Gastroesophageal sphincter (tissue), 4 donors: ENCODE measurements around the gene CACNG4. TPM values are rescaled to one million over a fixed set of nuclear protein-coding genes. Genes with fewer than 3 reads are reported as not detected.
A peak's percentile ranks its signal among the peaks of the same experiment; 100 is the strongest.

ENCODE experiments used
- ATAC-seq: fragments of 150-250 bp; one replicate; pipeline ENCODE4 v1.9.1; 2016; ENCODE audit warnings: mild to moderate bottlenecking, moderate library complexity
- H3K27ac ChIP-seq, 4 donors: fragments of 200-600 bp; sonication (generic) in 3 of 4; 1 replicate in 3 of 4; 2 replicates in 1 of 4; pipeline ENCODE4 v1.5.1; 2016 to 2019
- H3K27me3 ChIP-seq: fragments of 200-600 bp; sonication (generic); one replicate; pipeline ENCODE4 v1.5.1; 2019
- H3K36me3 ChIP-seq, 2 donors: fragments of 200-600 bp; sonication (generic); one replicate each; pipeline ENCODE4 v1.5.1; 2019; ENCODE audit warnings: control low read depth in 1 of 2
- H3K4me1 ChIP-seq, 3 donors: fragments of 200-600 bp; sonication (generic); 1 replicate in 2 of 3; 2 replicates in 1 of 3; pipeline ENCODE4 v1.5.1; 2016 to 2019; ENCODE audit warnings: control low read depth in 2 of 3
- H3K4me3 ChIP-seq, 2 donors: fragments of 200-600 bp; sonication (generic); one replicate each; pipeline ENCODE4 v1.5.1; 2019; ENCODE audit warnings: mild to moderate bottlenecking in 1 of 2, moderate library complexity in 1 of 2
- H3K9me3 ChIP-seq, 3 donors: fragments of 200-600 bp; sonication (generic); one replicate each; pipeline ENCODE4 v1.5.1; 2017 to 2019; ENCODE audit warnings: control low read depth in 2 of 3
- EP300 ChIP-seq: sonication (generic); formaldehyde crosslinking; IDR thresholded peaks from one replicate; pipeline ENCODE4 v1.6.1; 2017; ENCODE audit warnings: antibody characterized with exemption, mild to moderate bottlenecking
- POLR2A ChIP-seq, 2 donors: fragments of 450-650 bp; IDR thresholded peaks; one replicate each; pipeline ENCODE4 v1.6.1; 2017; ENCODE audit warnings: antibody characterized with exemption in 2 of 2, mild to moderate bottlenecking in 2 of 2, moderate library complexity in 1 of 2
- POLR2AphosphoS5 ChIP-seq: sonication (generic); formaldehyde crosslinking; IDR thresholded peaks from one replicate; pipeline ENCODE4 v1.6.1; 2017; ENCODE audit warnings: antibody characterized with exemption
- WGBS, 2 donors: methylation state at CpG; one replicate each; pipeline ENCODE4 v1.1.5; 2018; ENCODE audit warnings: low coverage in 1 of 2; 5-methylcytosine and 5-hydroxymethylcytosine counted together
- total RNA-seq, 4 donors: library from RNA; depleted of rRNA; stranded (reverse); fragments of >200 nt; gene quantifications; one replicate each; pipeline ENCODE4 v1.1.0, GENCODE V29; 2016
- TF ChIP-seq, protein P1 (sequence below), 4 experiments: fragments of 200-600 bp in 2 of 4; fragments of 450-650 bp in 2 of 4; sonication (generic) in 1 of 4; IDR thresholded peaks; one replicate each; pipeline ENCODE4 v1.5.1; 2017 to 2019; ENCODE audit warnings: antibody characterized with exemption in 4 of 4, mild to moderate bottlenecking in 2 of 4, moderate library complexity in 2 of 4

CACNG4 gene
- total RNA-seq, 4 donors from 2014 or later: 0.13 to 13.5 (median 2.1) TPM; not detected in 1

DNA sequence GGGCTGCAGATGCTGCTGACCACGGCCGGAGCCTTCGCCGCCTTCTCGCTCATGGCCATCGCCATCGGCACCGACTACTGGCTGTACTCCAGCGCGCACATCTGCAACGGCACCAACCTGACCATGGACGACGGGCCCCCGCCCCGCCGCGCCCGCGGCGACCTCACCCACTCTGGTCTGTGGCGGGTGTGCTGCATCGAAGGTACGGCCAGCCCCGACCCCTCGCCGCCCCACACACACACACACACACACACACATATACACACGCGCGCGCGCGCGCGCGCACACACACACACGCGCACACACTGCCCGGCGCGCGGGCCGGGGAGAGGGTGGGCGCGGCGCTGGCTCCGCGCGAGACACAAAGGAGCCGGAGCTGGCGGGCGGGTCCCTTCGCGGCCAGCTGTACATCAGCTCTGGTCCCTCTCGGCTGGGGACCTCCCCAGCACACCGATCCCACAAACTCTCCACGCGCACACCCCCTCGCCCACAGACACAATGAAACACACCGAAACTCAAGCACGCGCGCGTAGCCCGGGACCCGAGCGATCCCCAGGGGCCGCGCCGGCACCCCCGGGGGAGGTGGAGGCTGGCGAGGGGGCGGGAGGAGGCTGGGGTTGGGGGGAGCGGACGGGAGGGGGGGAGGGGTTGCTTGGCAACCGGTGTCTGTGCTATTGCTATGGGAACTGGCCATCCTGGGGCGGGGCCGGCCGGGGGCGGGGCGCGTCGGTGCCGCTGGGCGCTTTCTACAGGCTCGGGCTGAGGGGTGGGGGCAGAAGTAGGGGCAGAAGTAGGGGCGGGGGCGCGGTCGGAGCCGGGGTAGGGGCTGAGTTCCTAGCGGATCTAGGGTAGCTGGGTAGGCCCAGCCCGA is 658 bp downstream of the CACNG4 start:
- H3K36me3 ChIP-seq: no peaks in the 10 kb centered on the region
- no peak for ATAC-seq
- WGBS, 2 donors: 0% methylated on average over 1 of the region's 92 CpGs; no CpG with 5 or more reads in 1 of the 2 donors

DNA sequence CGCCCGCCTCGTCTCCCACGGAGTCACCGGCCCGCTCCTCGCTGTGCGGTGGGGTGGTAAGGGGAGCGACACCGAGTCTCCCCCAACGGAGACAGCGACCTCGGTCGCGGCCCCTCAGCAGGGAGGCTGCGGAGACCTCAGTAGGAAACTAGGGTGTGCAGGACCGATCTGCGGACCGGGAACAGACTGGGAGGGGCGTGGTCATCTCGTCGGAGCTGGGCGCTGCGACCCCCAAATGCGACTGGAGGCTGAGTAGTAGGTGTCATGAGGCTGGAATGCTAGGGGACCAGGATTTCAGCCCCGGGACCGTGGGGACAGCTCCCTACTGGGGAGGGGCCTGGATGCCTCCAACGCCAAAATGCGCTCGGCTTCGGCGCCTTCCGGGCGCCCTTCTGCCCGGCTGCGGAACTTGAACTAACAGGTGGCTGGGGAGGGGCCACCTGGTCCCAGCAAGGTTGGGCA is 1.3 kb downstream of the CACNG4 start:
- Histone ChIP-seq H3K36me3 (no peaks in the 10 kb centered on the region), H3K27me3 (peaks cover 77% of the 10 kb centered on the region), H3K4me1 (peaks cover 0 to 25% (median 13%) of the 10 kb centered on the region in 3 donors), H3K4me3 (peak overlapping the region; percentile 31 to 58), H3K9me3 (no peaks in the 10 kb centered on the region), H3K27ac (peak overlapping the region in 1 of 4 donors; percentile 51)
- ATAC-seq: no peak
- WGBS, 2 donors: 10% methylated on average over 2 of the region's 36 CpGs; no CpG with 5 or more reads in 1 of the 2 donors
- TF ChIP-seq EP300: no peak
- no peak for TF ChIP-seq POLR2A (IDR thresholded peaks at IDR 0.05)
- no peak for TF ChIP-seq POLR2AphosphoS5
- TF ChIP-seq, protein P1, sequence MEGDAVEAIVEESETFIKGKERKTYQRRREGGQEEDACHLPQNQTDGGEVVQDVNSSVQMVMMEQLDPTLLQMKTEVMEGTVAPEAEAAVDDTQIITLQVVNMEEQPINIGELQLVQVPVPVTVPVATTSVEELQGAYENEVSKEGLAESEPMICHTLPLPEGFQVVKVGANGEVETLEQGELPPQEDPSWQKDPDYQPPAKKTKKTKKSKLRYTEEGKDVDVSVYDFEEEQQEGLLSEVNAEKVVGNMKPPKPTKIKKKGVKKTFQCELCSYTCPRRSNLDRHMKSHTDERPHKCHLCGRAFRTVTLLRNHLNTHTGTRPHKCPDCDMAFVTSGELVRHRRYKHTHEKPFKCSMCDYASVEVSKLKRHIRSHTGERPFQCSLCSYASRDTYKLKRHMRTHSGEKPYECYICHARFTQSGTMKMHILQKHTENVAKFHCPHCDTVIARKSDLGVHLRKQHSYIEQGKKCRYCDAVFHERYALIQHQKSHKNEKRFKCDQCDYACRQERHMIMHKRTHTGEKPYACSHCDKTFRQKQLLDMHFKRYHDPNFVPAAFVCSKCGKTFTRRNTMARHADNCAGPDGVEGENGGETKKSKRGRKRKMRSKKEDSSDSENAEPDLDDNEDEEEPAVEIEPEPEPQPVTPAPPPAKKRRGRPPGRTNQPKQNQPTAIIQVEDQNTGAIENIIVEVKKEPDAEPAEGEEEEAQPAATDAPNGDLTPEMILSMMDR (IDR thresholded peaks at IDR 0.05): no peak

More for the DNA sequence above, 658 bp downstream of the CACNG4 start:
- no peak for TF ChIP-seq POLR2AphosphoS5
- H3K4me3 ChIP-seq: peak overlapping the region; percentile 31 to 58
- peaks cover 75% of the 10 kb centered on the region for H3K27me3 ChIP-seq
- H3K27ac ChIP-seq: peak overlapping the region in 1 of 4 donors; percentile 51
- no peaks in the 10 kb centered on the region for H3K9me3 ChIP-seq
- H3K4me1 ChIP-seq: peaks cover 0 to 25% (median 13%) of the 10 kb centered on the region in 3 donors

DNA sequence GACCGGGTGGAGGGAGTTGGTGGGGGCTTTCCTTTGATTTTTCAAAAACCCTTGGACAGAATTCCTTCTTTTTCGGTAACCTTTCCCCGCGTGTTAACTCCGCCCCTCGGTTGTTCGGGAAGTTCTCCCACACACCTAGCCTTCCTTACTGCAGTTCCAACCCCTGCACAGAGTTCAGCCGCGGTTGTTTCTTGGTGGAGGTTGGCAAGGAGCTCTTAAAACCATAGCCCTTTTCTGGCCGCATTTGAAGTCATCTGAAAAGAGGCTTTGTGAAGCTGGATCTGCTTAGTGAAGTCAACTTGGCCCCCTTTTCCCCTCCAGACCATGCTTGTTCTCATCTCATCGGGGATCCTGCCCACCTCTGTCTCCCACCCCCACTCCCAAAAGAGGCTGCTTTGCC is 1.8 kb downstream of the CACNG4 start:
- TF ChIP-seq POLR2A (IDR thresholded peaks at IDR 0.05) (no peak), EP300 (no peak), POLR2AphosphoS5 (no peak)
- TF ChIP-seq, protein P1 (IDR thresholded peaks at IDR 0.05): no peak
- peak overlapping the region in 1 of 2 donors; percentile 58 for H3K4me3 ChIP-seq
- no peaks in the 10 kb centered on the region for H3K36me3 ChIP-seq
- WGBS, 2 donors: 17 to 23% methylated on average over 9 to 10 of the region's 11 CpGs
- no peaks in the 10 kb centered on the region for H3K9me3 ChIP-seq
- no peak overlapping the region for H3K27ac ChIP-seq
- ATAC-seq: no peak
- H3K27me3 ChIP-seq: peaks cover 82% of the 10 kb centered on the region
- H3K4me1 ChIP-seq: peaks cover 0 to 25% (median 13%) of the 10 kb centered on the region in 3 donors

GRCh38 chr17:66966704-66967418 is 2.4 kb downstream of the CACNG4 start:
- 67 to 70% methylated on average over 3 of the region's 9 CpGs for WGBS, 2 donors
- H3K36me3 ChIP-seq: no peaks in the 10 kb centered on the region
- peaks cover 0 to 25% (median 13%) of the 10 kb centered on the region in 3 donors for H3K4me1 ChIP-seq
- TF ChIP-seq POLR2A (IDR thresholded peaks at IDR 0.05): no peak
- TF ChIP-seq POLR2AphosphoS5: no peak
- TF ChIP-seq, protein P1 (IDR thresholded peaks at IDR 0.05): no peak
- TF ChIP-seq EP300: no peak
- H3K9me3 ChIP-seq: no peaks in the 10 kb centered on the region
- no peak for ATAC-seq
- H3K27me3 ChIP-seq: peaks cover 88% of the 10 kb centered on the region
- no peak overlapping the region for H3K27ac ChIP-seq
- no peak overlapping the region for H3K4me3 ChIP-seq

DNA sequence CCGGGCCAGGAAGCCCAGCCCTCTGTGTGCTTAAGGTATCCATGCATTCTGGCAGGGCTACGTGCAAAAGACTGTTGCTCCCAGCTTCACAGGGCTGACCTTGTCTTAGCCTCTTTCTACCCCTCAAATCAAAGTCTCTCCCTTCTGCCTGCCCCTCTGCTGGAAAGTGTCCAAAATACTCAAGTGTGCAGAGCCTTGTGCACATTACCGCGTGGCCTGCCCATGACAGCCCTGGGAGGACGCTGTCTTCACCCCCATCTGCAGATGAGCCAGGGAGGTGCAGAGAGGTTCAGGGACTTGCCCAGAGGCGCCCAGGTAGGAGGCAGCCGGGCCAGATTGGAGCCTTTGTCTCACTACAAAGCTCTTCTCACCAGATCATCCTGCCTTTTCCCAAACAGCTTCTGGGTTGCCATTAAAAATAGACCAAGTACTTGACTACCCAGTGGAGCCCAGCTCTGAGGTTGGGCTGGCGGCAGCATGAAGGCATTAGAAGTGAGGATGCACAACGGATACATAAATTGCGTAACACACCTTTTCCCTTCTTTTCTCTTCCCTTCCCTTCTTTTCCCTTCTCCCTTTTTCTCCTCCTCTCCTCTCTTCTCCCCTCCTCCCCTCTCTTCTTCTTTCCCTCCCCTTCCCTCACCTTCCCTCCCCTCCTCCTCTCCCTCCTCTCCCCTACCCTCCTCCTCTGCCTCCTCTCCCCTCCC is 3.5 kb downstream of the CACNG4 start:
- H3K36me3 ChIP-seq: no peaks in the 10 kb centered on the region
- no peak overlapping the region for H3K27ac ChIP-seq
- H3K4me1 ChIP-seq: peaks cover 0 to 25% (median 13%) of the 10 kb centered on the region in 3 donors
- peaks cover 91% of the 10 kb centered on the region for H3K27me3 ChIP-seq
- ATAC-seq: no peak
- H3K9me3 ChIP-seq: no peaks in the 10 kb centered on the region
- 86 to 91% methylated on average over 4 to 5 of the region's 10 CpGs for WGBS, 2 donors
- TF ChIP-seq EP300: no peak
- no peak for TF ChIP-seq POLR2AphosphoS5
- TF ChIP-seq, protein P1 (IDR thresholded peaks at IDR 0.05): no peak
- no peak for TF ChIP-seq POLR2A (IDR thresholded peaks at IDR 0.05)
- no peak overlapping the region for H3K4me3 ChIP-seq
